Amniotic stem cell (primary cell): ENCODE data around the gene DNAAF9.

ENCODE experiments used
- DNase-seq: peaks from one replicate; lab custom pipeline; 2025; lab: John Stamatoyannopoulos, UW

Gene DNAAF9

GRCh38 chr20:3371754-3372153 lies 35.7 kb downstream of the DNAAF9 start:
- no peak for DNase-seq

- no peak for DNase-seq
Measured at GRCh38 chr20:3367089-3367488, 40.4 kb downstream of the DNAAF9 start.

GRCh38 chr20:3364323-3365013 lies 43.0 kb downstream of the DNAAF9 start:
- DNase-seq: no peak

- DNase-seq: no peak
Measured at GRCh38 chr20:3360752-3361151, 46.7 kb downstream of the DNAAF9 start.

GRCh38 chr20:3358676-3359340 lies 48.7 kb downstream of the DNAAF9 start:
- DNase-seq: no peak
